NB4 (cell line): Measurements from ENCODE around the gene PAXIP1.

ENCODE experiments used
- DNase-seq: peaks from one replicate; pipeline ENCODE4 v3.0.0; 2010; ENCODE audit warnings: low read depth
- H3K4me3 ChIP-seq: one replicate; pipeline ENCODE4 v1.5.1; 2011; ENCODE audit warnings: mild to moderate bottlenecking, low read depth, low read length, moderate library complexity
- CTCF ChIP-seq: IDR thresholded peaks from one replicate; pipeline ENCODE4 v1.5.1; 2012; ENCODE audit warnings: low read depth, low read length
- MAX ChIP-seq: IDR thresholded peaks from 2 replicates; pipeline ENCODE4 v1.6.1; 2011; ENCODE audit warnings: low read depth, low read length
- MYC ChIP-seq: IDR thresholded peaks from 2 replicates; pipeline ENCODE4 v1.6.1; 2011; ENCODE audit warnings: low read depth, low read length
- POLR2A ChIP-seq: IDR thresholded peaks from 2 replicates; pipeline ENCODE4 v1.6.1; 2011; ENCODE audit warnings: mild to moderate bottlenecking; ENCODE audit not compliant: insufficient read length; ENCODE audit errors: extremely low read depth

The PAXIP1 gene

GRCh38 chr7:154987571-154987970 lies 15.4 kb downstream of the PAXIP1 start:
- TF ChIP-seq POLR2A (no peak), CTCF (no peak), MAX (no peak), MYC (no peak)
- DNase-seq, result no peak
- no peak overlapping the region for H3K4me3 ChIP-seq

GRCh38 chr7:154986200-154986945 lies 16.6 kb downstream of the PAXIP1 start:
- TF ChIP-seq MAX (no peak), CTCF (no peak), POLR2A (no peak), MYC (no peak)
- no peak overlapping the region for H3K4me3 ChIP-seq
- DNase-seq, result no peak

GRCh38 chr7:154985230-154985629 lies 17.7 kb downstream of the PAXIP1 start:
- TF ChIP-seq MYC (no peak), POLR2A (no peak), CTCF (no peak), MAX (no peak)
- DNase-seq, result peak; percentile 21
- no peak overlapping the region for H3K4me3 ChIP-seq

- DNase-seq, result no peak
- TF ChIP-seq MAX (no peak), CTCF (no peak), MYC (no peak), POLR2A (no peak)
These were observed 18.2 kb downstream of the PAXIP1 start for GRCh38 chr7:154984601-154985188.

GRCh38 chr7:154978017-154978416 lies 24.9 kb downstream of the PAXIP1 start:
- H3K4me3 ChIP-seq, result no peak overlapping the region
- DNase-seq, result peak; percentile 24

More at GRCh38 chr7:154984601-154985188, 18.2 kb downstream of the PAXIP1 start:
- no peak overlapping the region for H3K4me3 ChIP-seq

More at GRCh38 chr7:154978017-154978416, 24.9 kb downstream of the PAXIP1 start:
- TF ChIP-seq CTCF, result no peak
- peak; percentile 95 for TF ChIP-seq MAX
- TF ChIP-seq POLR2A, result no peak
- peak; percentile 55; the same call in 1 of the 2 replicates for TF ChIP-seq MYC
